HG03103 (cell line): ENCODE results near the gene PYDC1.
"Not testable (repeated sequence)": the region's sequence is repeated elsewhere in the genome, so short reads cannot be mapped to it uniquely, and the experiment has no call there.

Source experiments
- ATAC-seq: cut with Tn5 transposase; IDR thresholded peaks from one replicate; pipeline ENCODE4 v1.9.1; 2021; ENCODE audit warnings: low read depth; ENCODE audit not compliant: unreplicated experiment

The PYDC1 gene

GRCh38 chr16:31182391-31182790 lies 34.5 kb downstream of the PYDC1 start:
- ATAC-seq = no peak

- ATAC-seq = no peak
Measured at GRCh38 chr16:31181102-31181830, 35.7 kb downstream of the PYDC1 start.

GRCh38 chr16:31179747-31180459 lies 37.0 kb downstream of the PYDC1 start, which contains the start of gene FUS:
Gene FUS (plus strand): TSS chr16:31180139. CDS start chr16:31180215, 76 bp downstream.
- peak; percentile 42 for ATAC-seq

- no peak for ATAC-seq
Measured at GRCh38 chr16:31179219-31179746, 37.7 kb downstream of the PYDC1 start.

- no peak for ATAC-seq
Measured at GRCh38 chr16:31177136-31177535, 39.8 kb downstream of the PYDC1 start.

- not testable (repeated sequence) for ATAC-seq
Measured at GRCh38 chr16:31170048-31170447, 46.9 kb downstream of the PYDC1 start.

- no peak for ATAC-seq
Measured at GRCh38 chr16:31168848-31169247, 48.1 kb downstream of the PYDC1 start.

GRCh38 chr16:31167315-31167714 lies 49.6 kb downstream of the PYDC1 start:
- ATAC-seq = no peak
